ENCODE data around the gene CDCP1.

- no peak for TF ChIP-seq CTCF (IDR thresholded peaks at IDR 0.05)
- TF ChIP-seq POLR2A (IDR thresholded peaks at IDR 0.05), result no peak
Measured at GRCh38 chr3:45174234-45174633, 28.1 kb upstream of the CDCP1 start.
